Spleen (tissue), 3 donors: Measurements from ENCODE around the gene MAN1C1.

ENCODE experiments used
- POLR2A ChIP-seq, 3 donors: fragments of 450-650 bp; IDR thresholded peaks; one replicate each; pipeline ENCODE4 v1.5.1; 2017; ENCODE audit warnings: antibody characterized with exemption in 3 of 3, mild to moderate bottlenecking in 1 of 3
- POLR2AphosphoS5 ChIP-seq, 3 donors: sonication (generic); formaldehyde crosslinking; IDR thresholded peaks; one replicate each; pipeline ENCODE4 v1.5.1; 2017; ENCODE audit warnings: antibody characterized with exemption in 3 of 3

- TF ChIP-seq POLR2A (IDR thresholded peaks at IDR 0.05) (no peak), POLR2AphosphoS5 (IDR thresholded peaks at IDR 0.05) (peak; percentile 40 to 73 (median 62))
Observed at GRCh38 chr1:25658791-25659431, 42.3 kb downstream of the MAN1C1 start.
